NK-92 treated with Interleukin-12 subunit alpha and Interleukin-12 subunit beta, amount 100 ng/mL, for 24 hours (cell line): Measurements from ENCODE around the gene CACNA1C.

ENCODE experiments used
- DNase-seq: peaks from one replicate; lab custom pipeline; 2025; lab: John Stamatoyannopoulos, UW

Gene CACNA1C

GRCh38 chr12:2559931-2560330, 507.1 kb downstream of the CACNA1C start:
- DNase-seq, result no peak

GRCh38 chr12:2560356-2560755, 507.6 kb downstream of the CACNA1C start:
- DNase-seq, result no peak

- no peak for DNase-seq
Measured at GRCh38 chr12:2561367-2561766, 508.6 kb downstream of the CACNA1C start.

- no peak for DNase-seq
Measured at GRCh38 chr12:2562400-2562799, 509.6 kb downstream of the CACNA1C start.

GRCh38 chr12:2563709-2564108, 510.9 kb downstream of the CACNA1C start:
- DNase-seq, result no peak

GRCh38 chr12:2566161-2566560, 513.4 kb downstream of the CACNA1C start:
- no peak for DNase-seq

- DNase-seq, result no peak
Measured at GRCh38 chr12:2567711-2568110, 514.9 kb downstream of the CACNA1C start.

- DNase-seq, result no peak
Measured at GRCh38 chr12:2570562-2570961, 517.8 kb downstream of the CACNA1C start.

GRCh38 chr12:2574355-2574935, 521.7 kb downstream of the CACNA1C start:
- no peak for DNase-seq

GRCh38 chr12:2575245-2575644, 522.5 kb downstream of the CACNA1C start:
- no peak for DNase-seq

- no peak for DNase-seq
Measured at GRCh38 chr12:2578211-2578610, 525.4 kb downstream of the CACNA1C start.

GRCh38 chr12:2578772-2579171, 526.0 kb downstream of the CACNA1C start:
- DNase-seq, result no peak

GRCh38 chr12:2580821-2581220, 528.0 kb downstream of the CACNA1C start:
- no peak for DNase-seq

- DNase-seq, result no peak
Measured at GRCh38 chr12:2581293-2582045, 528.7 kb downstream of the CACNA1C start.

- no peak for DNase-seq
Measured at GRCh38 chr12:2582631-2583030, 529.8 kb downstream of the CACNA1C start.

- DNase-seq, result no peak
Measured at GRCh38 chr12:2583091-2583497, 530.3 kb downstream of the CACNA1C start.

- no peak for DNase-seq
Measured at GRCh38 chr12:2583642-2584401, 531.0 kb downstream of the CACNA1C start.

GRCh38 chr12:2586156-2587038, 533.6 kb downstream of the CACNA1C start:
- DNase-seq, result no peak

GRCh38 chr12:2588345-2588744, 535.6 kb downstream of the CACNA1C start:
- DNase-seq, result no peak

- DNase-seq, result no peak
Measured at GRCh38 chr12:2589381-2589780, 536.6 kb downstream of the CACNA1C start.

GRCh38 chr12:2593045-2593444, 540.3 kb downstream of the CACNA1C start:
- DNase-seq, result no peak

- no peak for DNase-seq
Measured at GRCh38 chr12:2596441-2596840, 543.7 kb downstream of the CACNA1C start.
